Endothelial cell of umbilical vein (primary cell): ENCODE data around the gene C11orf71. TPM values are rescaled to one million over a fixed set of nuclear protein-coding genes. Genes with fewer than 3 reads are reported as not detected.

Experiments used
- BruUV-seq: library from RNA; stranded (reverse); fragments of 400-500 nt; replicated peaks from 2 replicates; lab custom pipeline; 2021; lab: Mats Ljungman, UMichigan
- CTCF ChIA-PET: fragments of 300-600, 350-600 bp; sonication (Branson Sonifier 250); formaldehyde crosslinking; loops from one replicate; lab custom pipeline; 2021; ENCODE audit warnings: antibody characterized with exemption, inconsistent platforms; lab: Charles Lee
- POLR2A ChIA-PET: fragments of 300-600, 350-600 bp; sonication (Branson Sonifier 250); formaldehyde crosslinking; loops from one replicate; lab custom pipeline; 2021; ENCODE audit warnings: antibody characterized with exemption, inconsistent platforms; lab: Charles Lee
- DNase-seq: peaks from one replicate; pipeline ENCODE4 v3.0.0-alpha.2; 2011; ENCODE audit warnings: low read depth, low spot score
- FAIRE-seq: peaks from 2 replicates; lab custom pipeline; 2011; peaks lifted over from hg19 to GRCh38; lab: Jason Lieb, UNC
- H2AFZ ChIP-seq: 2 replicates; pipeline ENCODE4 v1.6.0; 2012; ENCODE audit warnings: low read depth, low read length, control low read depth, inconsistent platforms
- H3K27ac ChIP-seq: 2 replicates; pipeline ENCODE4 v1.5.1; 2011; ENCODE audit warnings: low read depth, mild to moderate bottlenecking, control low read depth, low read length, moderate library complexity; ENCODE audit not compliant: insufficient read depth
- H3K27me3 ChIP-seq, 2 experiments: 2 replicates each; pipeline versions ENCODE4 v1.6.0 to v1.6.1; 2011; ENCODE audit warnings: low read length in 2 of 2, mixed read lengths in 1 of 2; ENCODE audit not compliant: control insufficient read depth in 2 of 2, insufficient read depth in 2 of 2
- H3K36me3 ChIP-seq, 2 experiments: 2 replicates in 1 of 2; 3 replicates in 1 of 2; pipeline ENCODE4 v1.5.1; 2011; ENCODE audit warnings: low read length in 2 of 2, mild to moderate bottlenecking in 1 of 2, moderate library complexity in 1 of 2; ENCODE audit not compliant: control insufficient read depth in 2 of 2, insufficient read depth in 2 of 2; ENCODE audit errors: extremely low read depth in 1 of 2
- H3K4me1 ChIP-seq: 3 replicates; pipeline ENCODE4 v1.5.1; 2011; ENCODE audit warnings: mild to moderate bottlenecking, low read length; ENCODE audit not compliant: control insufficient read depth, insufficient read depth; ENCODE audit errors: extremely low read depth
- H3K4me2 ChIP-seq: 2 replicates; pipeline ENCODE4 v1.6.1; 2011; ENCODE audit warnings: low read length, control low read depth, mixed read lengths; ENCODE audit not compliant: insufficient read depth
- H3K4me3 ChIP-seq, 3 experiments: fragments of 200-600 bp in 1 of 3; sonication (generic), shearing (Covaris generic) in 1 of 3; replicated peaks in 1 of 3; 2 replicates each; pipeline ENCODE4 v1.5.1; 2011 to 2016; ENCODE audit warnings: control low read depth in 3 of 3, low read length in 3 of 3, mild to moderate bottlenecking in 2 of 3, inconsistent platforms in 1 of 3, low read depth in 1 of 3, moderate library complexity in 1 of 3; ENCODE audit not compliant: insufficient read depth in 1 of 3
- H3K79me2 ChIP-seq: 2 replicates; pipeline ENCODE4 v1.6.0; 2012; ENCODE audit warnings: low read length, inconsistent platforms; ENCODE audit not compliant: control insufficient read depth, insufficient read depth
- H3K9ac ChIP-seq: replicated peaks from 2 replicates; pipeline ENCODE3; 2011; ENCODE audit warnings: low read length, control low read depth; ENCODE audit not compliant: insufficient read depth; ENCODE audit errors: extremely low read depth
- H3K9me1 ChIP-seq: replicated peaks from 3 replicates; pipeline ENCODE4 v1.6.0; 2011; ENCODE audit warnings: mild to moderate bottlenecking, low read length; ENCODE audit not compliant: control insufficient read depth, insufficient read depth; ENCODE audit errors: extremely low read depth
- H3K9me3 ChIP-seq: replicated peaks from 2 replicates; pipeline ENCODE4 v1.5.1; 2012; ENCODE audit warnings: low read length, inconsistent platforms; ENCODE audit not compliant: control insufficient read depth, insufficient read depth
- H4K20me1 ChIP-seq: replicated peaks from 2 replicates; pipeline ENCODE3; 2011; ENCODE audit warnings: mild to moderate bottlenecking, low read length; ENCODE audit not compliant: control insufficient read depth, insufficient read depth; ENCODE audit errors: extremely low read depth
- CTCF ChIP-seq, 2 donors: IDR thresholded peaks; 1 replicate in 1 of 2; 2 replicates in 1 of 2; pipeline ENCODE4 v1.5.1; 2011; ENCODE audit warnings: low read length in 2 of 2, mild to moderate bottlenecking in 2 of 2, moderate library complexity in 2 of 2, control low read depth in 1 of 2, inconsistent platforms in 1 of 2, low read depth in 1 of 2; ENCODE audit not compliant: insufficient read depth in 1 of 2; ENCODE audit errors: extremely low read depth in 1 of 2
- EZH2 ChIP-seq: IDR thresholded peaks from 2 replicates; pipeline ENCODE4 v1.6.1; 2012; ENCODE audit warnings: borderline replicate concordance, low read depth, mild to moderate bottlenecking, moderate library complexity, low read length, inconsistent platforms; ENCODE audit not compliant: severe bottlenecking
- FOS ChIP-seq: IDR thresholded peaks from 2 replicates; pipeline ENCODE4 v1.6.1; 2011; ENCODE audit warnings: mild to moderate bottlenecking, low read length, moderate library complexity, borderline replicate concordance; ENCODE audit not compliant: insufficient read depth
- GATA2 ChIP-seq: IDR thresholded peaks from 2 replicates; pipeline ENCODE4 v1.7.0; 2011; ENCODE audit warnings: low read depth, mild to moderate bottlenecking, moderate library complexity, mixed read lengths, low read length; ENCODE audit not compliant: insufficient read length, insufficient read depth
- JUN ChIP-seq: IDR thresholded peaks from 2 replicates; pipeline ENCODE4 v1.6.1; 2011; ENCODE audit warnings: borderline replicate concordance, low read depth; ENCODE audit not compliant: insufficient read length, insufficient read depth
- MYC ChIP-seq: IDR thresholded peaks from one replicate; pipeline ENCODE4 v1.6.1; 2011; ENCODE audit warnings: mild to moderate bottlenecking, low read depth, low read length
- POLR2A ChIP-seq: IDR thresholded peaks from 2 replicates; pipeline ENCODE4 v1.6.1; 2012; ENCODE audit warnings: low read depth, mild to moderate bottlenecking, control low read depth, low read length
- POLR2AphosphoS5 ChIP-seq: IDR thresholded peaks from 2 replicates; pipeline ENCODE4 v1.6.1; 2012; ENCODE audit warnings: low read depth, mild to moderate bottlenecking, control low read depth, low read length, moderate library complexity; ENCODE audit not compliant: insufficient read depth
- dilution Hi-C: fragments of 300-500 bp; cut with MboI; formaldehyde crosslinking; loops from one replicate; pipeline ENCODE4 v1.15.0; 2019; ENCODE audit warnings: low sequenced_read_pairs; ENCODE audit not compliant: extremely low pct_ligation_motif_present
- intact Hi-C: fragments of 100-400 bp; cut with micrococcal nuclease; formaldehyde crosslinking; loops from one replicate; pipeline ENCODE4 v1.10.0; 2022
- polyA plus RNA-seq, 4 experiments: library from polyadenylated mRNA; depleted of rRNA in 3 of 4; stranded (reverse) in 3 of 4; unstranded in 1 of 4; fragments of >200 nt; gene quantifications; 2 replicates each; pipeline versions ENCODE4 v1.2.1 to v1.2.3, GENCODE V29; 2011 to 2012; ENCODE audit warnings: missing spikeins in 1 of 4
- total RNA-seq: library from RNA; stranded (reverse); gene quantifications from 2 replicates; pipeline ENCODE4 v1.2.3, GENCODE V29; 2021
- TF ChIP-seq, protein P1 (sequence below): IDR thresholded peaks from 2 replicates; pipeline ENCODE4 v1.6.1; 2011; ENCODE audit not compliant: insufficient read depth, insufficient read length

The C11orf71 gene
- total and polyA plus RNA-seq, 2 donors (not counting 3 experiments of a cell fraction or from before 2014, with no cell fraction given): 4.0 to 6.9 TPM

GRCh38 chr11:114386545-114386944, 13.8 kb downstream of the C11orf71 start:
- POLR2A ChIA-PET: no interaction called here
- H4K20me1 ChIP-seq: no peaks in the 10 kb centered on the region

More at GRCh38 chr11:114386545-114386944, 13.8 kb downstream of the C11orf71 start:
- FAIRE-seq: no peak
- no peak overlapping the region for H3K4me3 ChIP-seq
- H3K9me3 ChIP-seq: no peaks in the 10 kb centered on the region
- no peak for TF ChIP-seq CTCF (IDR thresholded peaks at IDR 0.05; ENCODE audit: extremely low read depth in 1 of 2, insufficient read depth in 1 of 2, low read depth in 1 of 2, low read length in 2 of 2)
- TF ChIP-seq MYC: no peak
- TF ChIP-seq, protein P1, sequence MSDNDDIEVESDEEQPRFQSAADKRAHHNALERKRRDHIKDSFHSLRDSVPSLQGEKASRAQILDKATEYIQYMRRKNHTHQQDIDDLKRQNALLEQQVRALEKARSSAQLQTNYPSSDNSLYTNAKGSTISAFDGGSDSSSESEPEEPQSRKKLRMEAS: no peak
- no peak for TF ChIP-seq FOS
- no peak for TF ChIP-seq POLR2A
- TF ChIP-seq POLR2AphosphoS5: no peak
- no peak for TF ChIP-seq JUN
- no peak for TF ChIP-seq EZH2
- TF ChIP-seq GATA2: no peak
- H3K9ac ChIP-seq: no peak overlapping the region
- DNase-seq: no peak
- H3K79me2 ChIP-seq: no peaks in the 10 kb centered on the region
- BruUV-seq: no TSS peak
- no peaks in the 10 kb centered on the region for H3K9me1 ChIP-seq
- no peak overlapping the region for H3K27ac ChIP-seq
- H3K27me3 ChIP-seq: no peaks in the 10 kb centered on the region
- H3K36me3 ChIP-seq: no peaks in the 10 kb centered on the region
- H3K4me1 ChIP-seq: no peaks in the 10 kb centered on the region
- intact Hi-C loops: no loop called here
- dilution Hi-C loops: no loop called here
- CTCF ChIA-PET: interaction anchor here (1.0 to 2.3 kb wide), 3 partner anchors 9 to 106 kb away, joined by 3 to 7 read pairs (median 4); no protein-coding TSS in a partner anchor
- H3K4me2 ChIP-seq: no peak overlapping the region
- H2AFZ ChIP-seq: no peak overlapping the region
